RPMI7951 (cell line): ENCODE data around the gene INS. TPM values are rescaled to one million over a fixed set of nuclear protein-coding genes. Genes with fewer than 3 reads are reported as not detected.

Experiments
- DNase-seq: peaks from one replicate; pipeline ENCODE4 v3.0.0-alpha.2; 2012; ENCODE audit warnings: low read depth
- total RNA-seq: library from RNA; depleted of rRNA; stranded (reverse); fragments of >200 nt; shearing (Covaris generic); gene quantifications from 2 replicates; pipeline ENCODE4 v1.2.3, GENCODE V29; 2014; rRNA removed

The INS gene
- total RNA-seq: not detected in 2 replicates

GRCh38 chr11:2160736-2161259 is at the start of gene INS:
INS (minus strand) TSS chr11:2161209; CDS start chr11:2160971, 238 bp downstream.
- DNase-seq: no peak

GRCh38 chr11:2210366-2211112 is 49.5 kb upstream of the INS start:
- no peak for DNase-seq

- no peak for DNase-seq
Observed at GRCh38 chr11:2209900-2210321, 48.9 kb upstream of the INS start.

GRCh38 chr11:2209370-2209801 is 48.4 kb upstream of the INS start:
- no peak for DNase-seq

GRCh38 chr11:2208691-2209369 is 47.8 kb upstream of the INS start:
- DNase-seq: no peak

- DNase-seq: no peak
Observed at GRCh38 chr11:2207773-2208621, 47.0 kb upstream of the INS start.

- DNase-seq: no peak
Observed at GRCh38 chr11:2207212-2207611, 46.2 kb upstream of the INS start.

GRCh38 chr11:2205981-2206690 is 45.1 kb upstream of the INS start:
- no peak for DNase-seq

GRCh38 chr11:2205214-2205720 is 44.3 kb upstream of the INS start:
- no peak for DNase-seq

- DNase-seq: no peak
Observed at GRCh38 chr11:2204361-2205213, 43.6 kb upstream of the INS start.

- DNase-seq: no peak
Observed at GRCh38 chr11:2203440-2204259, 42.6 kb upstream of the INS start.

- no peak for DNase-seq
Observed at GRCh38 chr11:2202900-2203439, 42.0 kb upstream of the INS start.

GRCh38 chr11:2202071-2202899 is 41.3 kb upstream of the INS start:
- no peak for DNase-seq

- no peak for DNase-seq
Observed at GRCh38 chr11:2201542-2201941, 40.5 kb upstream of the INS start.

GRCh38 chr11:2200957-2201519 is 40.0 kb upstream of the INS start:
- DNase-seq: no peak

- DNase-seq: no peak
Observed at GRCh38 chr11:2200536-2200935, 39.5 kb upstream of the INS start.

- DNase-seq: no peak
Observed at GRCh38 chr11:2199466-2200341, 38.7 kb upstream of the INS start.
